ENCODE results near the gene TNNT3.
"Not testable (repeated sequence)": the region's sequence is repeated elsewhere in the genome, so short reads cannot be mapped to it uniquely, and the experiment has no call there.

Gene TNNT3

DNA sequence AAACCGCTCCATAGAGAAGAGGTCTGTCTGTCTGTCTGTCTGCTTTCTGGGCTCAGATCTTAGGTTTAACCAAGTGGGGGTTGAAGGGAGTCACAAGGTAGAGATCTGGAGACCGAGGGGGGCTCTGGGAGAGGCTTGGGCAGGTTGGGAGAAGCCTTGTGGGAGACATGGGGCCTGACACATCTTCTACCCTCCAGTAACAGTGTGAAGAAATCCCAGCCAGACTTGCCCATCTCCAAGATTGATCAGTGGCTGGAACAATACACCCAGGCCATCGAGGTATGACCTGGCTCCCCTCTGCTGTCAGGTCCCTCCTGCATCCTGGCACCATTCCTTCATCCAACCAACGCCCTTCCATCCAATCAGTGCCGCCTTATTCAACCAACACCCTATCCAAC lies 35.2 kb upstream of the TNNT3 start:
- peaks cover 4% of the 10 kb centered on the region for H3K4me1 ChIP-seq (ENCODE audit: insufficient read depth, insufficient read length)
- H3K9me3 ChIP-seq (ENCODE audit: insufficient read depth, low read length) = no peaks in the 10 kb centered on the region
- H3K36me3 ChIP-seq (ENCODE audit: insufficient read depth, insufficient read length, low read length) = no peaks in the 10 kb centered on the region
- TF ChIP-seq ZNF274 (IDR thresholded peaks at IDR 0.05; ENCODE audit: low read depth, low read length) (no peak), YY1 (IDR thresholded peaks at IDR 0.05; ENCODE audit: insufficient read depth, insufficient read length) (no peak), SUZ12 (IDR thresholded peaks at IDR 0.05; ENCODE audit: extremely low read depth, insufficient read depth, insufficient read length) (no peak)
- H3K9ac ChIP-seq (ENCODE audit: insufficient read length, low read depth) = no peak overlapping the region
- DNase-seq (ENCODE audit: low read depth, low spot score) = no peak
- H3K27me3 ChIP-seq (ENCODE audit: insufficient read depth, insufficient read length) = peaks cover 5% of the 10 kb centered on the region
- H3K4me3 ChIP-seq (ENCODE audit: insufficient read length, low read depth) = no peak overlapping the region

DNA sequence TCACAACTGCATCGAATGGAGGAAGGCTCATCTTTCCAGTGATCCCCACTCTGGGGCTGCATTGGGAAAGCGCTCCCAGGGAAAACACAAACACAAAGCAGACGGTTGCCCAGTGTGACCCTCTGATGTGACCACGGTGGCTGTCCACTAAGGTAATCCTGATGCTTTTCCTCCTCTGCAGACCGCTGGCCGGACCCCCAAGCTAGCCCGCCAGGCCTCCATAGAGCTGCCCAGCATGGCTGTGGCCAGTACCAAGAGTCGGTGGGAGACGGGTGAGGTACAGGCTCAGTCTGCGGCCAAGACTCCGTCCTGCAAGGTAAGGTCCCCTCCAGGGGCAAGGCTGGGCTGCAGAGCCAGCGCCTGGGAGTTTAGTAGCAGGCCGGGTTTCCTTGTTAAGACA lies 33.0 kb upstream of the TNNT3 start:
- H3K4me1 ChIP-seq (ENCODE audit: insufficient read depth, insufficient read length); DNase-seq (ENCODE audit: low read depth, low spot score); H3K27me3 ChIP-seq (ENCODE audit: insufficient read depth, insufficient read length); H3K4me3 ChIP-seq (ENCODE audit: insufficient read length, low read depth); H3K9me3 ChIP-seq (ENCODE audit: insufficient read depth, low read length); H3K9ac ChIP-seq (ENCODE audit: insufficient read length, low read depth); H3K36me3 ChIP-seq (ENCODE audit: insufficient read depth, insufficient read length, low read length): not testable (repeated sequence)

DNA sequence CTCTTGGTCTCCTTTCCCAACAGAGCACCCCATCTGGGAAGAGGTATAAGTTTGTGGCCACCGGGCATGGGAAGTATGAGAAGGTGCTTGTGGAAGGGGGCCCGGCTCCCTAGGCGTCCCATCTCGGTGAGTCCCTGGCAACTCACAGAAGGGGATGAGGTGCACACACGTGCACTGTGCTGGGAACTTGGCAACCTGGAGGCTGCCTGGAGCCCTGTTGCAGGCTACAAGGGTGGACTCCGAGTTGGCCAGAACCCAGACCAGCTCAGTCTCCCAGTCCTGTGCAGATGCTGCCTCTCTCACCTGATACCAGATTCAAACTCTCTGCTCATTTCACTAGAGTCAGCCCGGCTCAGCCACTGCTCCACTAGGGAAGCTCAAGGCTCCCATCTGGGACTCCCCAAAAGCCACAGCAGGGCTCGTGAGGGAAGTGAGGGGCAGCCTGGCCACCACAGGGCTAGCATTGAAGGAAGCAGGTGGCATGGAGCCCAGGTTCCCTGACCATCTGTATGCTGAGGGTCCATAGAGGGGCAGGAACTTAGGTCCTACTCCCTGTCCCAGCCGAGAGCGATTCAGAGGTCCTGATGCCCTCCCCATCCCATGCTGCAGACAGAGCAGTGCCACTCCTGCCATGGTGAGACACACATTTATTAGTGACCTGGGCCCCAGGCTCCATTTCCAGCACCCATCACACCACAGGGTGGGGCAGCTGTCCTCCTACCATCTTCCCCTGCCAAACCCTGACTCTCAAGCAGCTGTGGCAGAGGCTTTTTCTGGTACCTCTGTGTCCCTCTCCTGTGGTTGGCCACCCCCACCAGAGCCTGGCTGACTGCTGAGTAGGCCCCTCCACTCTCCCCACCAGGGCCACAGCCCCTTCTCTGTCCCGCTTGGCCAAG lies 31.8 kb upstream of the TNNT3 start:
- TF ChIP-seq ZNF274 (IDR thresholded peaks at IDR 0.05; ENCODE audit: low read depth, low read length) (no peak), YY1 (IDR thresholded peaks at IDR 0.05; ENCODE audit: insufficient read depth, insufficient read length) (no peak), SUZ12 (IDR thresholded peaks at IDR 0.05; ENCODE audit: extremely low read depth, insufficient read depth, insufficient read length) (no peak)
- DNase-seq (ENCODE audit: low read depth, low spot score) = no peak
- no peaks in the 10 kb centered on the region for H3K36me3 ChIP-seq (ENCODE audit: insufficient read depth, insufficient read length, low read length)
- peaks cover 5% of the 10 kb centered on the region for H3K27me3 ChIP-seq (ENCODE audit: insufficient read depth, insufficient read length)
- no peaks in the 10 kb centered on the region for H3K9me3 ChIP-seq (ENCODE audit: insufficient read depth, low read length)
- no peak overlapping the region for H3K9ac ChIP-seq (ENCODE audit: insufficient read length, low read depth)
- no peak overlapping the region for H3K4me3 ChIP-seq (ENCODE audit: insufficient read length, low read depth)
- H3K4me1 ChIP-seq (ENCODE audit: insufficient read depth, insufficient read length) = no peaks in the 10 kb centered on the region

DNA sequence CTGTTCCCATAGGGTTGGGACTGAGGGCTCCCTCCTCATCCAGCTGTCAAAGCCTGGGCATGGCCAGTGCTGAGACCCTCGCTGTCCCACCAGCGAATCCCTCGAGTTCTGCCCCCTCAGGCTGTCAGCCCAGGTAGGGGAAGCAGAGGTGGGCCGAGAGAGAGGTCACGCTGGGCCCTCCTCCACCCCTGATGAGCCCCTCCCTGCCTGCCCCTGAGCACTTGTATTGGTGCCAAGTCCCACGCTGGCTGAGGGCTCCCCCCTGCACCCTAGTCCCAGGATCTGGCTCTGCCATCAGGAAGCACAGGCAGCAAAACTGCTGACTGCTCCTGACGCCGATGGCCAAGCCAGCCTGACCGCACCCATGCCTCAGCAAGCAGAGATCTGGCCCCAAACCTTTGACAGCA lies 31.2 kb upstream of the TNNT3 start:
- peaks cover 8% of the 10 kb centered on the region for H3K27me3 ChIP-seq (ENCODE audit: insufficient read depth, insufficient read length)
- H3K9me3 ChIP-seq (ENCODE audit: insufficient read depth, low read length) = no peaks in the 10 kb centered on the region
- no peak for DNase-seq (ENCODE audit: low read depth, low spot score)
- H3K9ac ChIP-seq (ENCODE audit: insufficient read length, low read depth) = no peak overlapping the region
- no peak overlapping the region for H3K4me3 ChIP-seq (ENCODE audit: insufficient read length, low read depth)
- no peak for TF ChIP-seq ZNF274 (IDR thresholded peaks at IDR 0.05; ENCODE audit: low read depth, low read length)
- TF ChIP-seq SUZ12 (IDR thresholded peaks at IDR 0.05; ENCODE audit: extremely low read depth, insufficient read depth, insufficient read length) = no peak
- TF ChIP-seq YY1 (IDR thresholded peaks at IDR 0.05; ENCODE audit: insufficient read depth, insufficient read length) = no peak
- H3K4me1 ChIP-seq (ENCODE audit: insufficient read depth, insufficient read length) = no peaks in the 10 kb centered on the region
- no peaks in the 10 kb centered on the region for H3K36me3 ChIP-seq (ENCODE audit: insufficient read depth, insufficient read length, low read length)

DNA sequence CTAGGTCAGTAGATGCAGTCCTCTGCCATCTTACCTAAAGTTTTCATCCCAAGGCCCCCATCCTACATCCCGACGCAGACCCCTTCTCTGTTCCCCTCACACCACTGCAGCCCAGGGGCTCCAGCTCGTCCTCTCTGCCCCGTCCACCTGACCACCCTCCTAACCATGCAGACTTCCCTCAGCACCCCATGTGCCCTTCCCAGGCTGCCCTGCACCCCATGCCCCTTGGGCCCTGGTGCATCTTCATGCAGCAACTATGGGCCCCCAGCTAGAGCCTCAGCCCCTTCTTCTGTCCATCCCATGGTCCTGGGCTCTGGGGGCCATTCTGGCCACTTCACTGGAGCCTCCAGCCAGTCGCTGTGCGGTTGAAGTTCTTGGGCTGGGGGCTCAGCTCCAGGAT lies 30.7 kb upstream of the TNNT3 start:
- no peak overlapping the region for H3K9ac ChIP-seq (ENCODE audit: insufficient read length, low read depth)
- no peaks in the 10 kb centered on the region for H3K9me3 ChIP-seq (ENCODE audit: insufficient read depth, low read length)
- H3K27me3 ChIP-seq (ENCODE audit: insufficient read depth, insufficient read length) = peaks cover 12% of the 10 kb centered on the region
- H3K4me3 ChIP-seq (ENCODE audit: insufficient read length, low read depth) = no peak overlapping the region
- no peak for DNase-seq (ENCODE audit: low read depth, low spot score)
- H3K4me1 ChIP-seq (ENCODE audit: insufficient read depth, insufficient read length) = no peaks in the 10 kb centered on the region
- no peak for TF ChIP-seq YY1 (IDR thresholded peaks at IDR 0.05; ENCODE audit: insufficient read depth, insufficient read length)
- TF ChIP-seq SUZ12 (IDR thresholded peaks at IDR 0.05; ENCODE audit: extremely low read depth, insufficient read depth, insufficient read length) = no peak
- TF ChIP-seq ZNF274 (IDR thresholded peaks at IDR 0.05; ENCODE audit: low read depth, low read length) = no peak
- H3K36me3 ChIP-seq (ENCODE audit: insufficient read depth, insufficient read length, low read length) = no peaks in the 10 kb centered on the region

DNA sequence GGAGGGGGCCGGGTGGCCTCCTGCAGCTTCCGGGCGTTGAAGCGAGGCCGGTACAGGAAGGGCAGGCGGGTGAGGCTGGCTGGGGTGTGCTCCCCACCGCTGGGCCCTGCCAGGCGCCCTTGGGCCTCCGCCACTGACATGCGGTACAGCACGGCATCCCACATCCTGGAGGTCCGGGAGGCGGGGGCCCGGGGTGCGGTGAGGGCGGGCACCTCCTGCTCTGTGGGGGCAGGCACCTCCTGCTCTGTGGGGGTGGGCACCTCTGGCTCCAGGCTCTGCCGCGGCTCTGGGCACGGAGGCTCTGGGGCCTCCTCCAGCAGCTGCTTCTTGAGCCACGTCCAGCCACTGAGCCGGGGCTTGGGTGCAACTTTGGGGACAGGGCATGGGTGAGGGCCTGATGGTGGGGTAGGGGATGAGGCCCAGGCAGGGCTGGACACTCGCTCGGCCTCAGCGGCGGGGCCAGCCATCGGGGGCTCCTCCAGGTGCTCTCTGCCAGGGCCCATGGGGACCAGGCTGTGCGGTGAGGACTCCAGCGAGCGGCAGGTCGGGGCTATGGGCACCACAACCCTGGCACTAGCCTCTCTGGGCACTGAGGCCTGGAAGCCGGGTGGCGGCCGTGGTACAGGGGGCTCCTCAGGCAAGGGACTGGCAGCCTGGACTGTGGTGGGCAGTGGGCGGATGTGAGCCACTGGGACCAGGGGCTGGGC lies 30.1 kb upstream of the TNNT3 start:
- TF ChIP-seq YY1 (IDR thresholded peaks at IDR 0.05; ENCODE audit: insufficient read depth, insufficient read length) (no peak), SUZ12 (IDR thresholded peaks at IDR 0.05; ENCODE audit: extremely low read depth, insufficient read depth, insufficient read length) (no peak), ZNF274 (IDR thresholded peaks at IDR 0.05; ENCODE audit: low read depth, low read length) (no peak)
- no peaks in the 10 kb centered on the region for H3K4me1 ChIP-seq (ENCODE audit: insufficient read depth, insufficient read length)

More for the DNA sequence above, 30.1 kb upstream of the TNNT3 start:
- Histone ChIP-seq H3K27me3 (ENCODE audit: insufficient read depth, insufficient read length) (peaks cover 13% of the 10 kb centered on the region), H3K9me3 (ENCODE audit: insufficient read depth, low read length) (no peaks in the 10 kb centered on the region), H3K36me3 (ENCODE audit: insufficient read depth, insufficient read length, low read length) (no peaks in the 10 kb centered on the region), H3K4me3 (ENCODE audit: insufficient read length, low read depth) (no peak overlapping the region), H3K9ac (ENCODE audit: insufficient read length, low read depth) (no peak overlapping the region)
- no peak for DNase-seq (ENCODE audit: low read depth, low spot score)
